ENCODE data around the gene LYPD6B. TPM values are rescaled to one million over a fixed set of nuclear protein-coding genes. Genes with fewer than 3 reads are reported as not detected.

The LYPD6B gene
- total RNA-seq, 1 experiment from 2014 or later = 6.1 TPM

DNA sequence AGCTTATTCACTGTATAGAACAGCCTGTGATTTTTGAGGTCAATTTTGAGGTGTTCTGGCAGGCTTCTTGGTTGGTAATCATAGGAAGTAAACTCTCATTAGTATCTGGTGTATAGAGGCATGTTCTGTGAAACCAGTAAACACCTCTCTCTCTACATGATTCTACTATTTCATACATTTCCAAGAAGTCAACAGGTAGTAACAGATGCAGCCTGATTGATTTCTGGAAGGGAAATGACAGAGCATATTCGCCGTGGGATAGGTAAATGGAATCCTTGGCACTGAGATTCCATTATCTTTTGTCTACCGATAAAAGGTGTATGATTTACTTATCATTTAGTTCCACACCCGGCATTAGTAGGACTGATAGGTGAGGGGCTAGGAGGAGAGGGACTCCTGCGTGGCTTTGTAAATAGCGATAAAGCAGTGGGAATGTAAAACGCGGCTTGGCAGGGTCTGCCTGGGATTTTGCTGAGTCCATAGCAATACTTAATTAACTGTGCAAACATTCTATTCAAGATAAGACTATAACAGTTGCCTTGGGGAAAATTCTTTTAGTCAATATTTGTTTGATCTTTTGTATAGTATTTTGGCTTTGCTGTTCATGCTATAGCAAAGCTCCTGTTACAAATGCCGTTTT lies 32.3 kb downstream of the LYPD6B start:
- no peak overlapping the region for H2AFZ ChIP-seq (ENCODE audit: low read depth, low read length, poor library complexity, severe bottlenecking)
- H3K36me3 ChIP-seq (ENCODE audit: control insufficient read depth in 1 of 2, insufficient read depth in 2 of 2, low read length in 2 of 2) = no peaks in the 10 kb centered on the region
- ChIA-PET RAD21 (ENCODE audit: low non-redundant PET in 1 of 2, low total read pairs in 2 of 2, uncharacterized antibody in 2 of 2, unreplicated experiment in 2 of 2) (no interaction called here), POLR2A (no interaction called here), CTCF (no interaction called here)
- no peaks in the 10 kb centered on the region for H3K27me3 ChIP-seq (ENCODE audit: insufficient read depth, low read length)
- H3K4me2 ChIP-seq (ENCODE audit: low read length) = no peak overlapping the region
- ATAC-seq = no peak
- H3K9me3 ChIP-seq (ENCODE audit: control insufficient read depth in 1 of 2, insufficient read depth in 1 of 2, low read depth in 1 of 2, low read length in 2 of 2) = no peaks in the 10 kb centered on the region
- no TSS peak for BruUV-seq (replicated peaks)
- no peak overlapping the region for H3K27ac ChIP-seq (ENCODE audit: low read depth, low read length)
- no peak overlapping the region for H3K4me3 ChIP-seq (replicated peaks in 1 of 2; ENCODE audit: low read depth in 1 of 2, low read length in 2 of 2)
- H3K9me2 ChIP-seq (ENCODE audit: insufficient read depth) = no peaks in the 10 kb centered on the region
- H3K79me2 ChIP-seq (ENCODE audit: insufficient read depth, low read length) = no peaks in the 10 kb centered on the region
- H3K4me1 ChIP-seq (ENCODE audit: control insufficient read depth in 1 of 2, insufficient read depth in 2 of 2, low read length in 2 of 2) = no peaks in the 10 kb centered on the region
- no peak for TF ChIP-seq ZNF274 (IDR thresholded peaks at IDR 0.05; ENCODE audit: low read depth, low read length)
- TF ChIP-seq, protein P1, sequence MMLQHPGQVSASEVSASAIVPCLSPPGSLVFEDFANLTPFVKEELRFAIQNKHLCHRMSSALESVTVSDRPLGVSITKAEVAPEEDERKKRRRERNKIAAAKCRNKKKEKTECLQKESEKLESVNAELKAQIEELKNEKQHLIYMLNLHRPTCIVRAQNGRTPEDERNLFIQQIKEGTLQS (IDR thresholded peaks at IDR 0.05) = no peak
- TF ChIP-seq RAD21 (IDR thresholded peaks at IDR 0.05; ENCODE audit: low read depth) = no peak
- TF ChIP-seq EGR1 (IDR thresholded peaks at IDR 0.05; ENCODE audit: low read depth) = no peak
- TF ChIP-seq CBX3 (IDR thresholded peaks at IDR 0.05; ENCODE audit: low read depth) = no peak
- no peak for TF ChIP-seq ELF1 (IDR thresholded peaks at IDR 0.05; ENCODE audit: borderline replicate concordance, low read depth)
- TF ChIP-seq YY1 (IDR thresholded peaks at IDR 0.05; ENCODE audit: extremely low read depth, insufficient replicate concordance, low read depth, low read length) = no peak
- TF ChIP-seq, protein P2, sequence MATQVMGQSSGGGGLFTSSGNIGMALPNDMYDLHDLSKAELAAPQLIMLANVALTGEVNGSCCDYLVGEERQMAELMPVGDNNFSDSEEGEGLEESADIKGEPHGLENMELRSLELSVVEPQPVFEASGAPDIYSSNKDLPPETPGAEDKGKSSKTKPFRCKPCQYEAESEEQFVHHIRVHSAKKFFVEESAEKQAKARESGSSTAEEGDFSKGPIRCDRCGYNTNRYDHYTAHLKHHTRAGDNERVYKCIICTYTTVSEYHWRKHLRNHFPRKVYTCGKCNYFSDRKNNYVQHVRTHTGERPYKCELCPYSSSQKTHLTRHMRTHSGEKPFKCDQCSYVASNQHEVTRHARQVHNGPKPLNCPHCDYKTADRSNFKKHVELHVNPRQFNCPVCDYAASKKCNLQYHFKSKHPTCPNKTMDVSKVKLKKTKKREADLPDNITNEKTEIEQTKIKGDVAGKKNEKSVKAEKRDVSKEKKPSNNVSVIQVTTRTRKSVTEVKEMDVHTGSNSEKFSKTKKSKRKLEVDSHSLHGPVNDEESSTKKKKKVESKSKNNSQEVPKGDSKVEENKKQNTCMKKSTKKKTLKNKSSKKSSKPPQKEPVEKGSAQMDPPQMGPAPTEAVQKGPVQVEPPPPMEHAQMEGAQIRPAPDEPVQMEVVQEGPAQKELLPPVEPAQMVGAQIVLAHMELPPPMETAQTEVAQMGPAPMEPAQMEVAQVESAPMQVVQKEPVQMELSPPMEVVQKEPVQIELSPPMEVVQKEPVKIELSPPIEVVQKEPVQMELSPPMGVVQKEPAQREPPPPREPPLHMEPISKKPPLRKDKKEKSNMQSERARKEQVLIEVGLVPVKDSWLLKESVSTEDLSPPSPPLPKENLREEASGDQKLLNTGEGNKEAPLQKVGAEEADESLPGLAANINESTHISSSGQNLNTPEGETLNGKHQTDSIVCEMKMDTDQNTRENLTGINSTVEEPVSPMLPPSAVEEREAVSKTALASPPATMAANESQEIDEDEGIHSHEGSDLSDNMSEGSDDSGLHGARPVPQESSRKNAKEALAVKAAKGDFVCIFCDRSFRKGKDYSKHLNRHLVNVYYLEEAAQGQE (IDR thresholded peaks at IDR 0.05; ENCODE audit: low read depth) = no peak
- TF ChIP-seq, protein P3, sequence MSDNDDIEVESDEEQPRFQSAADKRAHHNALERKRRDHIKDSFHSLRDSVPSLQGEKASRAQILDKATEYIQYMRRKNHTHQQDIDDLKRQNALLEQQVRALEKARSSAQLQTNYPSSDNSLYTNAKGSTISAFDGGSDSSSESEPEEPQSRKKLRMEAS (IDR thresholded peaks at IDR 0.05) = no peak
- TF ChIP-seq SP1 (IDR thresholded peaks at IDR 0.05; ENCODE audit: low read depth) = no peak
- no peak for TF ChIP-seq POLR2A (IDR thresholded peaks at IDR 0.05; ENCODE audit: borderline replicate concordance, extremely low read depth, insufficient read depth, insufficient read length)
- TF ChIP-seq SRF (IDR thresholded peaks at IDR 0.05; ENCODE audit: low read depth) = no peak
- TF ChIP-seq, protein P4, sequence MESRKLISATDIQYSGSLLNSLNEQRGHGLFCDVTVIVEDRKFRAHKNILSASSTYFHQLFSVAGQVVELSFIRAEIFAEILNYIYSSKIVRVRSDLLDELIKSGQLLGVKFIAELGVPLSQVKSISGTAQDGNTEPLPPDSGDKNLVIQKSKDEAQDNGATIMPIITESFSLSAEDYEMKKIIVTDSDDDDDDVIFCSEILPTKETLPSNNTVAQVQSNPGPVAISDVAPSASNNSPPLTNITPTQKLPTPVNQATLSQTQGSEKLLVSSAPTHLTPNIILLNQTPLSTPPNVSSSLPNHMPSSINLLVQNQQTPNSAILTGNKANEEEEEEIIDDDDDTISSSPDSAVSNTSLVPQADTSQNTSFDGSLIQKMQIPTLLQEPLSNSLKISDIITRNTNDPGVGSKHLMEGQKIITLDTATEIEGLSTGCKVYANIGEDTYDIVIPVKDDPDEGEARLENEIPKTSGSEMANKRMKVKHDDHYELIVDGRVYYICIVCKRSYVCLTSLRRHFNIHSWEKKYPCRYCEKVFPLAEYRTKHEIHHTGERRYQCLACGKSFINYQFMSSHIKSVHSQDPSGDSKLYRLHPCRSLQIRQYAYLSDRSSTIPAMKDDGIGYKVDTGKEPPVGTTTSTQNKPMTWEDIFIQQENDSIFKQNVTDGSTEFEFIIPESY (IDR thresholded peaks at IDR 0.05; ENCODE audit: extremely low read depth, insufficient replicate concordance, low read length) = no peak
- no peak for TF ChIP-seq SIN3A (IDR thresholded peaks at IDR 0.05; ENCODE audit: low read depth)
- no peak for TF ChIP-seq ZFX (IDR thresholded peaks at IDR 0.05)
- no peak for TF ChIP-seq EZH2 (IDR thresholded peaks at IDR 0.05)
- TF ChIP-seq, protein P5, sequence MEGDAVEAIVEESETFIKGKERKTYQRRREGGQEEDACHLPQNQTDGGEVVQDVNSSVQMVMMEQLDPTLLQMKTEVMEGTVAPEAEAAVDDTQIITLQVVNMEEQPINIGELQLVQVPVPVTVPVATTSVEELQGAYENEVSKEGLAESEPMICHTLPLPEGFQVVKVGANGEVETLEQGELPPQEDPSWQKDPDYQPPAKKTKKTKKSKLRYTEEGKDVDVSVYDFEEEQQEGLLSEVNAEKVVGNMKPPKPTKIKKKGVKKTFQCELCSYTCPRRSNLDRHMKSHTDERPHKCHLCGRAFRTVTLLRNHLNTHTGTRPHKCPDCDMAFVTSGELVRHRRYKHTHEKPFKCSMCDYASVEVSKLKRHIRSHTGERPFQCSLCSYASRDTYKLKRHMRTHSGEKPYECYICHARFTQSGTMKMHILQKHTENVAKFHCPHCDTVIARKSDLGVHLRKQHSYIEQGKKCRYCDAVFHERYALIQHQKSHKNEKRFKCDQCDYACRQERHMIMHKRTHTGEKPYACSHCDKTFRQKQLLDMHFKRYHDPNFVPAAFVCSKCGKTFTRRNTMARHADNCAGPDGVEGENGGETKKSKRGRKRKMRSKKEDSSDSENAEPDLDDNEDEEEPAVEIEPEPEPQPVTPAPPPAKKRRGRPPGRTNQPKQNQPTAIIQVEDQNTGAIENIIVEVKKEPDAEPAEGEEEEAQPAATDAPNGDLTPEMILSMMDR (IDR thresholded peaks at IDR 0.05 in 2 of 3, conservative IDR thresholded peaks at IDR 0.05 in 1 of 3; ENCODE audit: borderline replicate concordance in 1 of 3, insufficient read depth in 1 of 3, low read depth in 2 of 3, low read length in 2 of 3) = no peak
- TF ChIP-seq TCF7L2 (IDR thresholded peaks at IDR 0.05; ENCODE audit: borderline replicate concordance, extremely low read depth, insufficient read depth, insufficient read length) = no peak
- DNase-seq (ENCODE audit: low read depth, low spot score) = no peak
- intact Hi-C loops (cut with micrococcal nuclease) = no loop called here
- H3K9ac ChIP-seq (ENCODE audit: low read length) = no peak overlapping the region
- H4K20me1 ChIP-seq (ENCODE audit: insufficient read depth) = no peaks in the 10 kb centered on the region
